Skeletal muscle tissue (tissue), 4 donors: ENCODE measurements around the gene TMEM134. TPM values are rescaled to one million over a fixed set of nuclear protein-coding genes. Genes with fewer than 3 reads are reported as not detected.
A peak's percentile ranks its signal among the peaks of the same experiment; 100 is the strongest.

ENCODE experiments used
- H3K27ac ChIP-seq: one replicate; pipeline ENCODE4 v1.7.0; 2013; ENCODE audit warnings: mild to moderate bottlenecking, low read depth, low read length, inconsistent platforms
- H3K27me3 ChIP-seq, 3 donors: one replicate each; pipeline ENCODE4 v1.7.0; 2013; ENCODE audit warnings: low read length in 3 of 3; ENCODE audit not compliant: control insufficient read depth in 3 of 3, insufficient read depth in 3 of 3
- H3K36me3 ChIP-seq, 3 donors: one replicate each; pipeline ENCODE4 v1.7.0; 2013; ENCODE audit warnings: low read length in 3 of 3; ENCODE audit not compliant: control insufficient read depth in 3 of 3, insufficient read depth in 3 of 3
- H3K4me1 ChIP-seq, 3 donors: one replicate each; pipeline ENCODE4 v1.7.0; 2013; ENCODE audit warnings: low read length in 3 of 3, mild to moderate bottlenecking in 3 of 3; ENCODE audit not compliant: control insufficient read depth in 3 of 3, insufficient read depth in 3 of 3
- H3K4me3 ChIP-seq, 3 donors: one replicate each; pipeline ENCODE4 v1.7.0; 2013; ENCODE audit warnings: low read length in 3 of 3
- H3K9ac ChIP-seq, 3 donors: one replicate each; pipeline ENCODE4 v1.7.0; 2013; ENCODE audit warnings: low read length in 3 of 3, mild to moderate bottlenecking in 3 of 3, moderate library complexity in 2 of 3, low read depth in 1 of 3
- H3K9me3 ChIP-seq, 3 donors: one replicate each; pipeline ENCODE4 v1.7.0; 2013; ENCODE audit warnings: low read length in 3 of 3; ENCODE audit not compliant: control insufficient read depth in 3 of 3
- total RNA-seq: library from RNA; depleted of rRNA; stranded (reverse); fragments of >200 nt; gene quantifications from one replicate; pipeline ENCODE4 v1.2.3, GENCODE V29; 2014
- donor health status: Osteomylitis.

Gene TMEM134
- total RNA-seq, 1 donor from 2014 or later: 17.2 TPM

- Histone ChIP-seq H3K27me3 (no peaks in the 10 kb centered on the region), H3K27ac (no peak overlapping the region), H3K4me3 (no peak overlapping the region), H3K4me1 (peaks cover 27 to 28% (median 27%) of the 10 kb centered on the region in 3 donors), H3K9ac (no peak overlapping the region), H3K36me3 (peaks cover 0 to 15% (median 14%) of the 10 kb centered on the region in 3 donors), H3K9me3 (no peaks in the 10 kb centered on the region)
Observed at GRCh38 chr11:67423466-67423865, 45.6 kb downstream of the TMEM134 start.

GRCh38 chr11:67422891-67423290, 46.2 kb downstream of the TMEM134 start:
- H3K9me3 ChIP-seq: no peaks in the 10 kb centered on the region
- H3K4me3 ChIP-seq: no peak overlapping the region
- H3K27me3 ChIP-seq: no peaks in the 10 kb centered on the region
- H3K27ac ChIP-seq: no peak overlapping the region
- peaks cover 0 to 14% (median 14%) of the 10 kb centered on the region in 3 donors for H3K36me3 ChIP-seq
- H3K4me1 ChIP-seq: peaks cover 31 to 33% (median 32%) of the 10 kb centered on the region in 3 donors
- peak overlapping the region in 1 of 3 donors; percentile 14 for H3K9ac ChIP-seq

- Histone ChIP-seq H3K4me1 (peaks cover 41 to 46% (median 42%) of the 10 kb centered on the region in 3 donors), H3K27ac (no peak overlapping the region)
Observed at GRCh38 chr11:67421430-67422031, 47.5 kb downstream of the TMEM134 start.

GRCh38 chr11:67420646-67421429, 48.2 kb downstream of the TMEM134 start:
- no peaks in the 10 kb centered on the region for H3K9me3 ChIP-seq
- H3K4me1 ChIP-seq: peaks cover 48 to 53% (median 49%) of the 10 kb centered on the region in 3 donors
- H3K27me3 ChIP-seq: no peaks in the 10 kb centered on the region
- peak overlapping the region; percentile 91 for H3K27ac ChIP-seq
- peaks cover 0 to 14% (median 14%) of the 10 kb centered on the region in 3 donors for H3K36me3 ChIP-seq
- peak overlapping the region; percentile 59 to 81 (median 76) for H3K4me3 ChIP-seq
- peak overlapping the region; percentile 73 to 94 (median 75) for H3K9ac ChIP-seq

More at GRCh38 chr11:67421430-67422031, 47.5 kb downstream of the TMEM134 start:
- Histone ChIP-seq H3K4me3 (peak overlapping the region in 2 of 3 donors; percentile 29 to 54), H3K9me3 (no peaks in the 10 kb centered on the region), H3K27me3 (no peaks in the 10 kb centered on the region), H3K36me3 (peaks cover 0 to 14% (median 14%) of the 10 kb centered on the region in 3 donors), H3K9ac (no peak overlapping the region)

GRCh38 chr11:67420147-67420645, 48.9 kb downstream of the TMEM134 start:
- Histone ChIP-seq H3K4me3 (peak overlapping the region; percentile 59 to 81 (median 76)), H3K4me1 (peaks cover 48 to 55% (median 50%) of the 10 kb centered on the region in 3 donors), H3K9ac (peak overlapping the region; percentile 73 to 94 (median 75)), H3K27me3 (peaks cover 0 to under 1% (median 0%) of the 10 kb centered on the region in 3 donors), H3K27ac (peak overlapping the region; percentile 91), H3K36me3 (peaks cover 0 to 13% (median 12%) of the 10 kb centered on the region in 3 donors), H3K9me3 (no peaks in the 10 kb centered on the region)

- Histone ChIP-seq H3K27ac (peak overlapping the region; percentile 91), H3K9me3 (no peaks in the 10 kb centered on the region), H3K27me3 (peaks cover 0 to 5% (median 0%) of the 10 kb centered on the region in 3 donors), H3K36me3 (peaks cover 0 to 10% (median 10%) of the 10 kb centered on the region in 3 donors), H3K4me3 (peak overlapping the region; percentile 59 to 81 (median 76)), H3K9ac (peak overlapping the region; percentile 73 to 94 (median 75)), H3K4me1 (peaks cover 52 to 59% (median 54%) of the 10 kb centered on the region in 3 donors)
Observed at GRCh38 chr11:67419325-67420049, 49.6 kb downstream of the TMEM134 start.

GRCh38 chr11:67418476-67419281, 50.4 kb downstream of the TMEM134 start:
- peak overlapping the region; percentile 75 to 94 (median 82) for H3K9ac ChIP-seq
- peaks cover 52 to 59% (median 54%) of the 10 kb centered on the region in 3 donors for H3K4me1 ChIP-seq
- peaks cover 0 to 6% (median 4%) of the 10 kb centered on the region in 3 donors for H3K36me3 ChIP-seq
- no peaks in the 10 kb centered on the region for H3K9me3 ChIP-seq
- peaks cover 0 to 5% (median 0%) of the 10 kb centered on the region in 3 donors for H3K27me3 ChIP-seq
- peak overlapping the region; percentile 59 to 81 (median 76) for H3K4me3 ChIP-seq
- peak overlapping the region; percentile 91 for H3K27ac ChIP-seq

GRCh38 chr11:67417425-67417824, 51.6 kb downstream of the TMEM134 start:
- Histone ChIP-seq H3K36me3 (peaks cover 0 to under 1% (median 0%) of the 10 kb centered on the region in 3 donors), H3K4me3 (peak overlapping the region; percentile 58 to 73 (median 71)), H3K27ac (peak overlapping the region; percentile 91), H3K4me1 (peaks cover 52 to 54% (median 54%) of the 10 kb centered on the region in 3 donors), H3K9me3 (no peaks in the 10 kb centered on the region), H3K27me3 (peaks cover 0 to 10% (median 4%) of the 10 kb centered on the region in 3 donors), H3K9ac (peak overlapping the region; percentile 67 to 94 (median 82))
